ENCODE data around the gene EXOC6B. TPM values are rescaled to one million over a fixed set of nuclear protein-coding genes. Genes with fewer than 3 reads are reported as not detected.
"Not testable (repeated sequence)": the region's sequence is repeated elsewhere in the genome, so short reads cannot be mapped to it uniquely, and the experiment has no call there.

The EXOC6B gene
- total RNA-seq, 2 donors from 2014 or later: 10.4 to 11.6 TPM

DNA sequence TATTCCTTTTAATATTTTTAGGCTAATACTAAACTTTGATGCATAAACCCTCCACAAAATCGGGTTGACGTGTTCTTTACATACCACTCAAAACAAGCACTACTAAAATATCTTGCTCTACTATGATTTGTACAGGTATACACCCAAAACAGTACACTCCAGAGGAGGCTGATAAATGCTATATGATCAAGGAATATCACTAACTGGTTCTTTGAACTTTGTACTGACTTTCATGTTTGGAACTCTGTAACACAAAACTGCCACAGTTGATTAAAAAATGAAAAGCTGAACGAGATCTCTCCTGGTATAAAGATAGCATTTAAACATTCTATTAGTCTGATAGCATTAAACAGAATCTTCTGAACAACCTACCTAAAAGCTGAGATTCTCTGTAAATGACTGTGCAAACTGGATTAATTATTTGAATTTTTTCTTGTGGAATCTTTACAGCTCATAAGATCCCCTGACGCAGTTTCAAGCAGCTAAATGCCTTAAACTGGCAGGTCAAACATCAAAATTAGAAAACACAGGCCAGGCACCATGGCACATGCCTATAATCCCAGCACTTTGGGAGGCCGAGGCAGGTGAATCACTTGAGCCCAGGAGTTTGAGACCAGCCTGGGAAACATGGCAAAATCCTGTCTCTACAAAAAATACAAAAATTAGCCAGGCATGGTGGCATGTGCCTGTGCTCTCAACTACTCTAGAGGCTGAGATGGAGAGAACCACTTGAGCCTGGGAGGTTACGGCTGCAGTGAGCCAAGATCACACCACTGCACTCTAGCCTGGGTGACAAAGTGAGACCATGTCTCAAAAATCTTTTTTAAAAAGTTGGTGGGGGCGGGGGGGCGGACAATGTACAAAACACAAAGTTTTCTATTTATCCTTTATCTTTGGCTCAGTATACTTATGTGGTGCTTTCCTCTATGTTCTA lies 150.6 kb downstream of the EXOC6B start:
- Mint-ChIP-seq H3K4me1 (ENCODE audit: low read depth) (no peaks in the 10 kb centered on the region), H3K27ac (no peak overlapping the region), H3K9me3 (peaks cover 0 to 2% of the 10 kb centered on the region in 2 donors), H3K36me3 (ENCODE audit: insufficient read depth in 2 of 2) (no peaks in the 10 kb centered on the region), H3K27me3 (ENCODE audit: low read depth) (no peaks in the 10 kb centered on the region), H3K4me3 (no peak overlapping the region)
- no peak for ATAC-seq (replicated peaks in 1 of 2)
- DNase-seq: no peak

GRCh38 chr2:72673279-72673678 lies 152.6 kb downstream of the EXOC6B start:
- H3K4me3 Mint-ChIP-seq: no peak overlapping the region

GRCh38 chr2:72669121-72669520 lies 156.7 kb downstream of the EXOC6B start:
- H3K4me1 Mint-ChIP-seq (ENCODE audit: low read depth): no peaks in the 10 kb centered on the region
- no peak overlapping the region for H3K27ac Mint-ChIP-seq
- H3K9me3 Mint-ChIP-seq: peaks cover 12 to 17% of the 10 kb centered on the region in 2 donors
- H3K36me3 Mint-ChIP-seq (ENCODE audit: insufficient read depth in 2 of 2): peaks cover 5 to 15% of the 10 kb centered on the region in 2 donors
- H3K27me3 Mint-ChIP-seq (ENCODE audit: low read depth): no peaks in the 10 kb centered on the region
- no peak overlapping the region for H3K4me3 Mint-ChIP-seq
- ATAC-seq (replicated peaks in 1 of 2): no peak
- no peak for DNase-seq

More at GRCh38 chr2:72673279-72673678, 152.6 kb downstream of the EXOC6B start:
- Mint-ChIP-seq H3K36me3 (ENCODE audit: insufficient read depth in 2 of 2) (peaks cover 0 to 6% of the 10 kb centered on the region in 2 donors), H3K4me1 (ENCODE audit: low read depth) (no peaks in the 10 kb centered on the region), H3K9me3 (peaks cover 0 to 5% of the 10 kb centered on the region in 2 donors), H3K27me3 (ENCODE audit: low read depth) (no peaks in the 10 kb centered on the region), H3K27ac (no peak overlapping the region)
- DNase-seq (no peak), ATAC-seq (replicated peaks in 1 of 2) (no peak)

DNA sequence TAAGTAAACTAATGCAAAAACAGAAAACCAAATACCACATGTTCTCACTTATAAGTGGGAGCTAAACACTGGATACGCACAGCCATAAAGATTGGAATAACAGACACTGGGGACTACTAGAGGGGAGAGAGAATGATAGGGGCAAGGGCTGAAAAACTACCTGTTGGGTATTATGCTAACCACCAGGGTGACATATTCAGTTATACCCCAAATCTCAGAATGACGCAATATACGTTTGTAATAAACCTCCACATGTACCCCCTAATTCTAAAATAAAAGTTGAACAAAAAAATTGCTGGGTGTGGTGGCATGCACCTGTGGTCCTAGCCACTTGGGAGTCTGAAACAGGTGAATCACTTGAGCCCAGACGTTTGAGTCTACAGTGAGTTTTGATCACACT lies 157.2 kb downstream of the EXOC6B start:
- Mint-ChIP-seq H3K27ac (no peak overlapping the region), H3K9me3 (peaks cover 12 to 17% of the 10 kb centered on the region in 2 donors), H3K4me3 (no peak overlapping the region), H3K4me1 (ENCODE audit: low read depth) (no peaks in the 10 kb centered on the region), H3K27me3 (ENCODE audit: low read depth) (no peaks in the 10 kb centered on the region), H3K36me3 (ENCODE audit: insufficient read depth in 2 of 2) (peaks cover 5 to 15% of the 10 kb centered on the region in 2 donors)
- ATAC-seq (replicated peaks in 1 of 2): no peak
- no peak for DNase-seq

DNA sequence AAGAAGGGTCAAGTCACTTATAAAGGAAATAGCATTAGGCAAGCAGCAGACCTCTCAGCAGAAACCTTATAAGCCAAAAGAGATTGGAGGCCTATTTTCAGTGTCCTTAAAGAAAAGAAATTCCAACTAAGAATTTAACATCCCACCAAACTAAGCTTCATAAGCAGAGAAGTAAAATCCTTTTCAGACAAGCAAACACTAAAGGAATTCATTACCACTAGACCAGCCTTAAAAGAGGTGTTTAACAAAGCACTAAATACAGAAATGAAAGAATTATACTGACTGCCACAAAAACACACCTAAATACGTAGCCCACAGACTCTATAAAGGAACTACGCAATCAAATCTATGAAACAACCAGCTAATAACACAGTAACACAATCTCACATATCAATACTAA lies 160.4 kb downstream of the EXOC6B start:
- Mint-ChIP-seq H3K4me1 (ENCODE audit: low read depth) (no peaks in the 10 kb centered on the region), H3K4me3 (no peak overlapping the region), H3K9me3 (peaks cover 9 to 17% of the 10 kb centered on the region in 2 donors), H3K27me3 (ENCODE audit: low read depth) (no peaks in the 10 kb centered on the region), H3K36me3 (ENCODE audit: insufficient read depth in 2 of 2) (peaks cover 5 to 15% of the 10 kb centered on the region in 2 donors), H3K27ac (no peak overlapping the region)
- DNase-seq (no peak), ATAC-seq (replicated peaks in 1 of 2) (no peak)

DNA sequence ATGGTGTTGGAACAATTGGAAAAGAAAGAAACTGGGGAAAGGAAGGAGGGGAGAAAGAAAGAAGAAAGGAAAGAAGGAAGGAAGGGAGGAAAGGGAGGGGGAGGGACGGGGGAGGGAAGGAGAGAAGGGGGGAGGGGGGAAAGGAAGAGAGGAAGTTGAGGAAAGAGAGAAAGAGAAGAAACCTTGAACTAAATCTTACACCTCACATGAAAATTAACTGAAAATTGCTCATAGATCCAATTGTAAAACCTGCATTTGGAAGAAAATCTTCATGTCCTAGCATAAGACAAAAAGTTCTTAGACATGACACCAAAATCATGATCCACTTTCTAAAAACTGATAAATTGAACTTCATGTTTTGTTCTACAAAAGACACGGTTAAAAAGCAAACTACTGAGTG lies 163.8 kb downstream of the EXOC6B start:
- H3K4me1 Mint-ChIP-seq (ENCODE audit: low read depth): no peaks in the 10 kb centered on the region
- no peaks in the 10 kb centered on the region for H3K27me3 Mint-ChIP-seq (ENCODE audit: low read depth)
- no peak overlapping the region for H3K4me3 Mint-ChIP-seq
- H3K27ac Mint-ChIP-seq: no peak overlapping the region
- peaks cover 4 to 14% of the 10 kb centered on the region in 2 donors for H3K9me3 Mint-ChIP-seq
- H3K36me3 Mint-ChIP-seq (ENCODE audit: insufficient read depth in 2 of 2): peaks cover 2 to 4% of the 10 kb centered on the region in 2 donors
- DNase-seq (no peak), ATAC-seq (replicated peaks in 1 of 2) (no peak)

- no peak overlapping the region for H3K27ac Mint-ChIP-seq
- ATAC-seq (replicated peaks in 1 of 2): no peak
Observed at GRCh38 chr2:72649810-72650209, 176.0 kb downstream of the EXOC6B start.

DNA sequence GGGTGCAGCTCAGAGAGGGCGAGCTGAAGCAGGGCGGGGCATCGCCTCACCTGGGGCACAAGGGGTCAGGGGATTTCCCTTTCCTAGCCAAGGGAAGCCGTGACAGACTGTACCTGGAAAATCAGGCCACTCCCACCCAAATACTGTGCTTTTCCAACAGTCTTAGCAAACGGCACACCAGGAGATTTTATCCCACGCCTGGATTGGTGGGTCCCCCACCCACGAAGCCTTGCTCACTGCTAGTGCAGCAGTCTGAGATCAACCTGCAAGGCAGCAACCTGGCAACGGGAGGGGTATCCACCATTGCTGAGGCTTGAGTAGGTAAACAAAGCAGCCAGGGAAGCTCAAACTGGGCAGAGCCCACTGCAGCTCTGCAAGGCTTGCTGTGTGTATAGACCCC lies 184.6 kb downstream of the EXOC6B start:
- not testable (repeated sequence) for H3K4me1 Mint-ChIP-seq (ENCODE audit: low read depth); DNase-seq; ATAC-seq (replicated peaks in 1 of 2); H3K27me3 Mint-ChIP-seq (ENCODE audit: low read depth); H3K4me3 Mint-ChIP-seq; H3K27ac Mint-ChIP-seq
- H3K9me3 Mint-ChIP-seq: peaks cover 14 to 17% of the 10 kb centered on the region in 2 donors
- H3K36me3 Mint-ChIP-seq (ENCODE audit: insufficient read depth in 2 of 2): peaks cover 11 to 12% of the 10 kb centered on the region in 2 donors

More at GRCh38 chr2:72649810-72650209, 176.0 kb downstream of the EXOC6B start:
- no peak overlapping the region for H3K4me3 Mint-ChIP-seq
- no peaks in the 10 kb centered on the region for H3K4me1 Mint-ChIP-seq (ENCODE audit: low read depth)
- H3K36me3 Mint-ChIP-seq (ENCODE audit: insufficient read depth in 2 of 2): peaks cover 6 to 9% of the 10 kb centered on the region in 2 donors
- H3K9me3 Mint-ChIP-seq: peaks cover 12 to 15% of the 10 kb centered on the region in 2 donors
- no peaks in the 10 kb centered on the region for H3K27me3 Mint-ChIP-seq (ENCODE audit: low read depth)
- no peak for DNase-seq

GRCh38 chr2:72638600-72639211 lies 187.1 kb downstream of the EXOC6B start:
- H3K4me3 Mint-ChIP-seq: no peak overlapping the region
- peaks cover 2% of the 10 kb centered on the region in 2 donors for H3K9me3 Mint-ChIP-seq
- no peak for DNase-seq
- no peak overlapping the region for H3K27ac Mint-ChIP-seq
- no peaks in the 10 kb centered on the region for H3K4me1 Mint-ChIP-seq (ENCODE audit: low read depth)
- ATAC-seq (replicated peaks in 1 of 2): no peak
- peaks cover under 1 to 4% of the 10 kb centered on the region in 2 donors for H3K36me3 Mint-ChIP-seq (ENCODE audit: insufficient read depth in 2 of 2)
- H3K27me3 Mint-ChIP-seq (ENCODE audit: low read depth): no peaks in the 10 kb centered on the region

DNA sequence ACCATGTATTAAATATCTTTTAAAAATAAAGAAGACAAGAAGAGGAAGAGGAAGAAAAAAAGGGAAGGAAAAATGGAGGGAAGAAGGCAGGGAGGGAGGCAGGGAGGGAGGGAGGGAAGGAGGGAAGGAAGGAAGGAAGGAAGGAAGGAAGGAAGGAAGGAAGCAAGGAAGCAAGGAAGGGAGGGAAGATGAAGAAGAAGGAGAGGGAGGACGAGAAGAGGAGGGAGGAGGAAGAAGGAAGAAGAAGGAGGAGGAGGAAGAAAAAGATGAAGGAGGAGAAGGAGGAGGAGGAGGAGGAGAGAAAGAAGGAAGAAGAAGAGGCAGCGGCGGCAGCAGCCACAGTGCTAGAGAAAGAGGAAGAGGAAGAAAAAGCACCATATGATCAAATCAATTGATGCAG lies 189.6 kb downstream of the EXOC6B start:
- Mint-ChIP-seq H3K4me3 (no peak overlapping the region), H3K9me3 (peaks cover 2% of the 10 kb centered on the region in 2 donors), H3K27ac (no peak overlapping the region), H3K36me3 (ENCODE audit: insufficient read depth in 2 of 2) (peaks cover 0 to 4% of the 10 kb centered on the region in 2 donors), H3K27me3 (ENCODE audit: low read depth) (no peaks in the 10 kb centered on the region), H3K4me1 (ENCODE audit: low read depth) (no peaks in the 10 kb centered on the region)
- DNase-seq (no peak), ATAC-seq (replicated peaks in 1 of 2) (no peak)

- no peaks in the 10 kb centered on the region for H3K9me3 Mint-ChIP-seq
- no peaks in the 10 kb centered on the region for H3K36me3 Mint-ChIP-seq (ENCODE audit: insufficient read depth in 2 of 2)
- DNase-seq (no peak), ATAC-seq (replicated peaks in 1 of 2) (no peak)
- H3K4me1 Mint-ChIP-seq (ENCODE audit: low read depth): no peaks in the 10 kb centered on the region
- H3K4me3 Mint-ChIP-seq: no peak overlapping the region
- H3K27me3 Mint-ChIP-seq (ENCODE audit: low read depth): no peaks in the 10 kb centered on the region
- H3K27ac Mint-ChIP-seq: no peak overlapping the region
Observed at GRCh38 chr2:72630767-72631166, 195.1 kb downstream of the EXOC6B start.

DNA sequence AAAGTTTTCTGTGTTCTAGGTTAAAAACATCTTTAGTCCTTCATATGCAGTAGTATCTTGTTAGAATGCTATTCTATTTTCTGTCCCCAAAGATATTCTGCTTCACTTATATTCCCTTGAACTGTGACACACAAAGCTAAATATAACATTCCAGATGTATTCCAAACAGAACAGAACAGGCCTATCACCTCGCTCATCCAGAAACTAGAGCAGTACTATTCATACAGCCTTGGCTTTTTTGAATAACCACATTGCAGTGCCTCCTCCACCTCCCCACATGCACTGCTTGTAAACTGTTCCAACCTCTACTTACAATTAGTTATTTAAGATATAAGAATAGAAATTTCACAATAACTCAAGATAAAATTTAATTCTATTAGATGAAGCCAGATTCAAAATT lies 196.8 kb downstream of the EXOC6B start:
- ATAC-seq (replicated peaks in 1 of 2): no peak
- no peak for DNase-seq
- Mint-ChIP-seq H3K36me3 (ENCODE audit: insufficient read depth in 2 of 2) (no peaks in the 10 kb centered on the region), H3K9me3 (no peaks in the 10 kb centered on the region), H3K4me1 (ENCODE audit: low read depth) (no peaks in the 10 kb centered on the region), H3K27ac (no peak overlapping the region), H3K4me3 (no peak overlapping the region), H3K27me3 (ENCODE audit: low read depth) (no peaks in the 10 kb centered on the region)

DNA sequence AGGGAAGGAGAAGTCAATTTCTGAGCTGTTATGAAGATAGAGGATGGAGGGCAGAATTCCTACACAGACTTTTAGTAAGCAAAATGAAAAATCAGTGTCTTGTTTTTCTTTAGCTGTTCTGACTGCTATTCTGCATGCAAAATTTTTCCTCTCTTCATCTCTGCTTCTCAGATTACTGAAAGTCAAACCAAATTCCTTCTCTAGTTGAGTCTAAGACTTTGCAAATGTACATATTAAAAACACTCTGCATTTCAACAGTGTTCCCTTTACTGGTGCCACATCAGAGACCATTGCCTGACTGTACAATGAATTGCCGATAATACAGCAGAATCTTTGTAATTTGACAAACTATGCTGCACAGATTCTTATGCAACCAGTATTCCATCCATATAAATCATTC lies 198.8 kb downstream of the EXOC6B start:
- no peaks in the 10 kb centered on the region for H3K4me1 Mint-ChIP-seq (ENCODE audit: low read depth)
- no peak overlapping the region for H3K4me3 Mint-ChIP-seq
- no peaks in the 10 kb centered on the region for H3K27me3 Mint-ChIP-seq (ENCODE audit: low read depth)
- ATAC-seq (replicated peaks in 1 of 2) (no peak), DNase-seq (no peak)
- no peaks in the 10 kb centered on the region for H3K9me3 Mint-ChIP-seq
- no peak overlapping the region for H3K27ac Mint-ChIP-seq
- no peaks in the 10 kb centered on the region for H3K36me3 Mint-ChIP-seq (ENCODE audit: insufficient read depth in 2 of 2)
